GM12878 (cell line): ENCODE data around the gene SCD5.

Experiments
- EZH2 ChIP-seq: IDR thresholded peaks from 2 replicates; pipeline ENCODE4 v1.6.1; 2012; ENCODE audit warnings: low read depth, mild to moderate bottlenecking, control low read depth, inconsistent platforms, low read length, borderline replicate concordance; ENCODE audit not compliant: control insufficient read depth
- GATAD2B ChIP-seq: fragments of 450-650 bp; conservative IDR thresholded peaks from 2 replicates; pipeline ENCODE4 v1.6.1; 2017; ENCODE audit warnings: low read depth, mild to moderate bottlenecking, moderate library complexity
- MEF2A ChIP-seq: IDR thresholded peaks from 2 replicates; pipeline ENCODE4 v1.6.1; 2011; ENCODE audit warnings: low read depth, mild to moderate bottlenecking, low read length, moderate library complexity; ENCODE audit not compliant: insufficient read depth
- RAD21 ChIP-seq: IDR thresholded peaks from 2 replicates; pipeline ENCODE4 v1.6.1; 2011; ENCODE audit warnings: mild to moderate bottlenecking, low read depth, low read length, moderate library complexity; ENCODE audit not compliant: insufficient read depth
- TF ChIP-seq, protein P1 (sequence below), 3 experiments: IDR thresholded peaks in 2 of 3; conservative IDR thresholded peaks in 1 of 3; 2 replicates each; pipeline ENCODE4 v1.5.1; 2011; ENCODE audit warnings: low read depth in 3 of 3, low read length in 3 of 3, mild to moderate bottlenecking in 3 of 3, control low read depth in 2 of 3, moderate library complexity in 2 of 3, inconsistent platforms in 1 of 3, mixed read lengths in 1 of 3; ENCODE audit not compliant: control insufficient read depth in 2 of 3, insufficient read depth in 1 of 3; ENCODE audit errors: extremely low read depth in 1 of 3

DNA sequence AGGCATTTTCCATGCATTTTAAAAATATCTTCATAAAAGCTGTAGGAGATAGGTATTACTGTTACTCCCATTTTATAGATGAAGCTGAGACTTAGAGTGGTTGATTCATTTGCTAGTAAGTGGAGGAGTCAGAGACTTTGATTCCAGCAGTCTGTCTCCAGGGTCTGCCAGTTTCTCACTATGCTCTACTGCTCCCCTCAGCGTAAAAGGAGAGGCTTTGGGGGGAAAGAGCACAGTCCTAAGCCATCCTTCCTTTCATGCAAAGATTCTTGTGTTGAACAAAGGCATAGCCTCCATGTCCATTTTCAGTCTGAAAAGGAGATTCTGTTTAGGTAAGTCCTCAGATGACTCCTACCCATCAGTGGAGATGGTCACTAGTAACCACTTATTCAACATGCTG is 119.1 kb downstream of the SCD5 start:
- TF ChIP-seq EZH2 (no peak), RAD21 (no peak), GATAD2B (no peak), MEF2A (no peak)
- TF ChIP-seq, protein P1, sequence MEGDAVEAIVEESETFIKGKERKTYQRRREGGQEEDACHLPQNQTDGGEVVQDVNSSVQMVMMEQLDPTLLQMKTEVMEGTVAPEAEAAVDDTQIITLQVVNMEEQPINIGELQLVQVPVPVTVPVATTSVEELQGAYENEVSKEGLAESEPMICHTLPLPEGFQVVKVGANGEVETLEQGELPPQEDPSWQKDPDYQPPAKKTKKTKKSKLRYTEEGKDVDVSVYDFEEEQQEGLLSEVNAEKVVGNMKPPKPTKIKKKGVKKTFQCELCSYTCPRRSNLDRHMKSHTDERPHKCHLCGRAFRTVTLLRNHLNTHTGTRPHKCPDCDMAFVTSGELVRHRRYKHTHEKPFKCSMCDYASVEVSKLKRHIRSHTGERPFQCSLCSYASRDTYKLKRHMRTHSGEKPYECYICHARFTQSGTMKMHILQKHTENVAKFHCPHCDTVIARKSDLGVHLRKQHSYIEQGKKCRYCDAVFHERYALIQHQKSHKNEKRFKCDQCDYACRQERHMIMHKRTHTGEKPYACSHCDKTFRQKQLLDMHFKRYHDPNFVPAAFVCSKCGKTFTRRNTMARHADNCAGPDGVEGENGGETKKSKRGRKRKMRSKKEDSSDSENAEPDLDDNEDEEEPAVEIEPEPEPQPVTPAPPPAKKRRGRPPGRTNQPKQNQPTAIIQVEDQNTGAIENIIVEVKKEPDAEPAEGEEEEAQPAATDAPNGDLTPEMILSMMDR (IDR thresholded peaks at IDR 0.05 in 2 of 3, conservative IDR thresholded peaks at IDR 0.05 in 1 of 3; ENCODE audit: control insufficient read depth in 2 of 3, extremely low read depth in 1 of 3, insufficient read depth in 1 of 3, low read depth in 3 of 3, low read length in 3 of 3) = no peak
